Liver (tissue), 3 donors: Measurements from ENCODE around the gene C6orf120.

Source experiments
- SP1 ChIP-seq: IDR thresholded peaks from 2 replicates; pipeline ENCODE4 v1.6.1; 2018; ENCODE audit warnings: antibody characterized with exemption, mild to moderate bottlenecking
- TF ChIP-seq, protein P1 (sequence below): fragments of 150-350 bp; IDR thresholded peaks from 2 replicates; pipeline ENCODE4 v1.5.1; 2017; ENCODE audit warnings: improper control_type of control experiment, low read depth, low read length; ENCODE audit not compliant: missing input control
- TF ChIP-seq, protein P2 (sequence below): IDR thresholded peaks from 2 replicates; pipeline ENCODE4 v1.6.1; 2016; ENCODE audit warnings: antibody characterized with exemption
- donor health status: healthy.
- donor health status: healthy.

- TF ChIP-seq, protein P1, sequence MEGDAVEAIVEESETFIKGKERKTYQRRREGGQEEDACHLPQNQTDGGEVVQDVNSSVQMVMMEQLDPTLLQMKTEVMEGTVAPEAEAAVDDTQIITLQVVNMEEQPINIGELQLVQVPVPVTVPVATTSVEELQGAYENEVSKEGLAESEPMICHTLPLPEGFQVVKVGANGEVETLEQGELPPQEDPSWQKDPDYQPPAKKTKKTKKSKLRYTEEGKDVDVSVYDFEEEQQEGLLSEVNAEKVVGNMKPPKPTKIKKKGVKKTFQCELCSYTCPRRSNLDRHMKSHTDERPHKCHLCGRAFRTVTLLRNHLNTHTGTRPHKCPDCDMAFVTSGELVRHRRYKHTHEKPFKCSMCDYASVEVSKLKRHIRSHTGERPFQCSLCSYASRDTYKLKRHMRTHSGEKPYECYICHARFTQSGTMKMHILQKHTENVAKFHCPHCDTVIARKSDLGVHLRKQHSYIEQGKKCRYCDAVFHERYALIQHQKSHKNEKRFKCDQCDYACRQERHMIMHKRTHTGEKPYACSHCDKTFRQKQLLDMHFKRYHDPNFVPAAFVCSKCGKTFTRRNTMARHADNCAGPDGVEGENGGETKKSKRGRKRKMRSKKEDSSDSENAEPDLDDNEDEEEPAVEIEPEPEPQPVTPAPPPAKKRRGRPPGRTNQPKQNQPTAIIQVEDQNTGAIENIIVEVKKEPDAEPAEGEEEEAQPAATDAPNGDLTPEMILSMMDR: no peak
- no peak for TF ChIP-seq SP1
- TF ChIP-seq, protein P2, sequence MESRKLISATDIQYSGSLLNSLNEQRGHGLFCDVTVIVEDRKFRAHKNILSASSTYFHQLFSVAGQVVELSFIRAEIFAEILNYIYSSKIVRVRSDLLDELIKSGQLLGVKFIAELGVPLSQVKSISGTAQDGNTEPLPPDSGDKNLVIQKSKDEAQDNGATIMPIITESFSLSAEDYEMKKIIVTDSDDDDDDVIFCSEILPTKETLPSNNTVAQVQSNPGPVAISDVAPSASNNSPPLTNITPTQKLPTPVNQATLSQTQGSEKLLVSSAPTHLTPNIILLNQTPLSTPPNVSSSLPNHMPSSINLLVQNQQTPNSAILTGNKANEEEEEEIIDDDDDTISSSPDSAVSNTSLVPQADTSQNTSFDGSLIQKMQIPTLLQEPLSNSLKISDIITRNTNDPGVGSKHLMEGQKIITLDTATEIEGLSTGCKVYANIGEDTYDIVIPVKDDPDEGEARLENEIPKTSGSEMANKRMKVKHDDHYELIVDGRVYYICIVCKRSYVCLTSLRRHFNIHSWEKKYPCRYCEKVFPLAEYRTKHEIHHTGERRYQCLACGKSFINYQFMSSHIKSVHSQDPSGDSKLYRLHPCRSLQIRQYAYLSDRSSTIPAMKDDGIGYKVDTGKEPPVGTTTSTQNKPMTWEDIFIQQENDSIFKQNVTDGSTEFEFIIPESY: no peak
Measured at GRCh38 chr6:169714178-169714577, 12.3 kb downstream of the C6orf120 start.
